Right atrium auricular region (tissue), 2 donors: ENCODE measurements around the gene OTOG. TPM values are rescaled to one million over a fixed set of nuclear protein-coding genes. Genes with fewer than 3 reads are reported as not detected.

Source experiments
- DNase-seq: peaks from one replicate; pipeline ENCODE4 v3.0.0-alpha.2; 2019; ENCODE audit warnings: low spot score
- H3K27ac ChIP-seq, 2 donors: fragments of 200-600 bp; sonication (generic); 1 replicate in 1 of 2; 2 replicates in 1 of 2; pipeline ENCODE4 v1.5.1; 2016 to 2019
- H3K27me3 ChIP-seq, 2 donors: fragments of 200-600 bp; sonication (generic); one replicate each; pipeline versions ENCODE4 v1.5.1 to v1.6.0; 2017 to 2019
- H3K36me3 ChIP-seq: fragments of 200-600 bp; sonication (generic); one replicate; pipeline ENCODE4 v1.5.1; 2016
- H3K4me1 ChIP-seq, 2 donors: fragments of 200-600 bp; sonication (generic); one replicate each; pipeline versions ENCODE4 v1.5.1 to v1.6.0; 2017 to 2019
- H3K4me3 ChIP-seq, 2 donors: fragments of 200-600 bp; sonication (generic); 1 replicate in 1 of 2; 2 replicates in 1 of 2; pipeline ENCODE4 v1.5.1; 2017 to 2019; ENCODE audit warnings: mild to moderate bottlenecking in 1 of 2, moderate library complexity in 1 of 2
- H3K9me3 ChIP-seq, 2 donors: fragments of 200-600 bp; sonication (generic); one replicate each; pipeline ENCODE4 v1.5.1; 2019
- total RNA-seq, 2 donors: library from RNA; depleted of rRNA; stranded (reverse); fragments of >200 nt; gene quantifications; one replicate each; pipeline ENCODE4 v1.1.0, GENCODE V29; 2016
- TF ChIP-seq, protein P1 (sequence below), 2 donors: fragments of 200-600 bp; sonication (generic); IDR thresholded peaks; one replicate each; pipeline ENCODE4 v1.5.1; 2019; ENCODE audit warnings: antibody characterized with exemption in 2 of 2

Gene OTOG
- total RNA-seq, 2 donors from 2014 or later: not detected

DNA sequence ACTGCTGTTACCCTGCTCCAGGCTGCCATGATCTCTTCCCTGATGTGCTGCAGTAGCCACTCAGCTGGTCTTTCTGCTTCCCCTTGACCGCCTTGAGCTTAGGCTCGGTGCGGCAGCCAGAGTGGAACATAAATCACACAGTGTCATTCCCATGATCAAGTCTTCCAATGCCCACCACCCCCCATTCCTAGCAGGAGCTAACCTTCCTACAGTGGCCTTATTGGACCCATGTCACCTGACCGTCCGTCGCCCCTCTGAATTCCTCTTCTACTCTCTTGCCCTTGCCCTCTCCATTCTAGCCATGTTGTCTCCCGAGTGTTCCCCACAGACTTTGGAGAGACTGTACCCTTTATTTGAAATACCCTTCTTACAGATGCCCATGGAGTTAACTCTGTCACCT, 43.4 kb downstream of the OTOG start:
- DNase-seq: no peak
- no peak overlapping the region for H3K4me3 ChIP-seq

DNA sequence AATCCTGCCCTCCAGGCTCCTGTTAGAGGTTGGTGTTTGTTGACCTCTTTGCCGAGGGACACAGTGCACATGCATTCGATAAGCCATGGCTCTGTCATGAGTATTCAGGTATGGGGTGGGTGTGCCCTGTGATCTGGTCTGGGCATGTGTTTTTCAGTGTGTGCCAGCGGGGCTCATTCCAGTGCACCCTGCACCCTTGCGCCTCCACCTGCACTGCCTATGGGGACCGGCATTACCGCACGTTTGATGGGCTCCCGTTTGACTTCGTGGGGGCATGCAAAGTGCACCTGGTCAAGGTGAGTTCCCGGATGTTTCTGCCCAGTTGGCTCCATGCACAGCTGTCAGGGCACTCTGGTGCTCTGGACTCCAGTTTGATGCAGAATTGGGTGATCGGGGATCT, 44.2 kb downstream of the OTOG start:
- no peak for DNase-seq
- no peaks in the 10 kb centered on the region for H3K4me1 ChIP-seq
- TF ChIP-seq, protein P1, sequence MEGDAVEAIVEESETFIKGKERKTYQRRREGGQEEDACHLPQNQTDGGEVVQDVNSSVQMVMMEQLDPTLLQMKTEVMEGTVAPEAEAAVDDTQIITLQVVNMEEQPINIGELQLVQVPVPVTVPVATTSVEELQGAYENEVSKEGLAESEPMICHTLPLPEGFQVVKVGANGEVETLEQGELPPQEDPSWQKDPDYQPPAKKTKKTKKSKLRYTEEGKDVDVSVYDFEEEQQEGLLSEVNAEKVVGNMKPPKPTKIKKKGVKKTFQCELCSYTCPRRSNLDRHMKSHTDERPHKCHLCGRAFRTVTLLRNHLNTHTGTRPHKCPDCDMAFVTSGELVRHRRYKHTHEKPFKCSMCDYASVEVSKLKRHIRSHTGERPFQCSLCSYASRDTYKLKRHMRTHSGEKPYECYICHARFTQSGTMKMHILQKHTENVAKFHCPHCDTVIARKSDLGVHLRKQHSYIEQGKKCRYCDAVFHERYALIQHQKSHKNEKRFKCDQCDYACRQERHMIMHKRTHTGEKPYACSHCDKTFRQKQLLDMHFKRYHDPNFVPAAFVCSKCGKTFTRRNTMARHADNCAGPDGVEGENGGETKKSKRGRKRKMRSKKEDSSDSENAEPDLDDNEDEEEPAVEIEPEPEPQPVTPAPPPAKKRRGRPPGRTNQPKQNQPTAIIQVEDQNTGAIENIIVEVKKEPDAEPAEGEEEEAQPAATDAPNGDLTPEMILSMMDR (IDR thresholded peaks at IDR 0.05): no peak

More for the DNA sequence above, 43.4 kb downstream of the OTOG start:
- TF ChIP-seq, protein P1 (IDR thresholded peaks at IDR 0.05): no peak
- Histone ChIP-seq H3K27me3 (no peaks in the 10 kb centered on the region), H3K9me3 (no peaks in the 10 kb centered on the region), H3K4me1 (no peaks in the 10 kb centered on the region), H3K27ac (no peak overlapping the region), H3K36me3 (no peaks in the 10 kb centered on the region)

DNA sequence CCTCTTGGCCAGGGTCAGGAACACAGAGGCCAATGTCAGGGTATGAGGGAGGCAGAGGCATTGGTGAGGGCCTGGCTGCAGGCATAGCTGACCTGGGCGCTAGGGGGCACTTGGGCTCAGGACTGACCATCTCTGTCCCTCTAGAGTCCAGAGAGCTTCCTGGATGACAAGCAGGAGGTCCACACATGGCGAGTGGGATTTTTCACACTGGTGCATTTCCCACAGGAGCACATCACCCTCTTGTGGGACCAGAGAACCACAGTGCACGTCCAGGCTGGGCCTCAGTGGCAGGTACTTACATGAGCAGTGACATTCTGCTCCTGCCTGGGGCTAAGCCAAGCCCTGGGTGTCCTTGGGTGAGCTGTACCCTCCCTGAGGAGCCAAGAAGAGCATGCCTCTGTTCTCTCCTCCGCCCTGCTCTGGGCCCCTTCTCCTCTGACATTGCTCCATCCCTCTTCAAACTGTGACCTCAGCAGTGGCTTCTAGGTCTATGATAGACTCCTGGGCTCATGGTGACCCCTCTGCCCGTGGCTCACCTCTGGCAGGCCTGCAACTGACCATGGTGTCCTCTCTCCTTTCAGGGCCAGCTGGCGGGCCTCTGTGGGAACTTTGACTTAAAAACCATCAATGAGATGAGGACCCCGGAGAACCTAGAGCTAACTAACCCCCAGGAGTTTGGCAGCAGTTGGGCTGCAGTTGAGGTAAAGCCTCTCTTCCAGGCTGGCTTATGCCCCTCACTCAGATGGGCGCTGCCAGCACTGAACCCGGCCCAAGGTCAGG, 46.6 kb downstream of the OTOG start:
- no peaks in the 10 kb centered on the region for H3K36me3 ChIP-seq
- H3K4me1 ChIP-seq: no peaks in the 10 kb centered on the region
- no peaks in the 10 kb centered on the region for H3K9me3 ChIP-seq
- TF ChIP-seq, protein P1 (IDR thresholded peaks at IDR 0.05): no peak
- no peak overlapping the region for H3K4me3 ChIP-seq
- H3K27me3 ChIP-seq: no peaks in the 10 kb centered on the region
- no peak overlapping the region for H3K27ac ChIP-seq
- DNase-seq: no peak

More for the DNA sequence above, 44.2 kb downstream of the OTOG start:
- H3K36me3 ChIP-seq: no peaks in the 10 kb centered on the region
- H3K4me3 ChIP-seq: no peak overlapping the region
- no peak overlapping the region for H3K27ac ChIP-seq
- H3K9me3 ChIP-seq: no peaks in the 10 kb centered on the region
- H3K27me3 ChIP-seq: no peaks in the 10 kb centered on the region

DNA sequence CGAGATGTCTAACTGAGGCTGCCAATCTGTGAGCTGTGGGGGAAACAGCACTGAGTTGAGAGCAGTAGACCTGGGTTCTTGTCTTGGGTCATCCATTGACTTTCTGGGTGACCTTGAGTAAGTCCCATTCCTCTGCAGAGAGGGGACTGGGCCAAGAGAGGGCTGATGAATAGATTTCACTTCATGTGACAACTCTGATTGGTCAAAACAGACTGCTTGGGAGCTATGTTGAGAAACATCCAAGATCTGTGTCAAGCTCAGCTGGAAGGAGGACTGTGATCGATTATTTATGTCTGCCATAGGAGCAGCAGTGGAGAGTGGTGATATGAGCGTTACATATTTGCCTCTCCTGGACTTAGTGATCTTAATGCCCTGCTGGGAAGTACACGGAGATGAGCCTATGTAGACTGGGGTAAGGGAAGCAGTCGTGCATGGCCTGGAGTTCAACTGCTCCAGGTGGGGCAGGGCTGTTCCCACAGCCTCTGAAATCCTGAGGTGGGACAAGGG, 47.7 kb downstream of the OTOG start:
- TF ChIP-seq, protein P1 (IDR thresholded peaks at IDR 0.05): no peak
- no peaks in the 10 kb centered on the region for H3K36me3 ChIP-seq
- no peak for DNase-seq

DNA sequence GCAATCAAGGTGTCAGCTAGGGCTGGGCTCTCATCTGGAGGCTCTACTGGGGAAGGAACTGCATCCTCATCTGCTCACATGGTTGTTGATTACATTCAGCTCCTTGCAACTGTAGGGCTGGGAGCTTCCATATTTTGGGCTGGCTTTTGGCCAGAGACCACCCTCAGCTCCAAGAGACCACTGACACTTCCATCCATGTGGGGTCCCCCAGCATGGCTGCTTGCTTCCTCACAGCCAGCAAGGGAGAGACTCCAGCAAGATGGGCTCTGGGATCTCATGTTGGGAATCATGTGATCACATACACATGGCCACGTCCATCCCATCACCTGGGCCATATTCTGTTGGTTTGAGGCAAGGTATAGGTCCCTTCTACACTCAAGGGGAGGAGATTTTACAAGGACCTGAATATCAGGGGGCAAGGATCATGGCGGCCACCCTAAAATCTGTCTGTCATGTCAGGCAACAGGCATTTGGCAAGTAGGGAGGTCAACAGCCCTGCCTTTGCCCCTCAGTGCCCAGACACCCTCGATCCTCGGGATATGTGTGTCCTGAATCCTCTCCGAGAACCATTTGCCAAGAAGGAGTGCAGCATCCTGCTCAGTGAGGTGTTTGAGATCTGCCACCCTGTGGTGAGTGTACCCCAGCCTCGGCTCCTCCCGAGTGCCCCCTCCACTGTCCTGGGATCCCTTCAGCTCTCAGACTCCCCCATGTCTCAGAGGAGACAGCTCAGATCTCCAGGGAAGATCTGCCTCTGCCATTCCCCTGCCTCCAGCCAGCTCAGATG, 48.7 kb downstream of the OTOG start:
- Histone ChIP-seq H3K36me3 (no peaks in the 10 kb centered on the region), H3K4me3 (no peak overlapping the region), H3K4me1 (no peaks in the 10 kb centered on the region), H3K27ac (no peak overlapping the region), H3K9me3 (no peaks in the 10 kb centered on the region), H3K27me3 (no peaks in the 10 kb centered on the region)
- no peak for DNase-seq
- TF ChIP-seq, protein P1 (IDR thresholded peaks at IDR 0.05): no peak

More for the DNA sequence above, 47.7 kb downstream of the OTOG start:
- Histone ChIP-seq H3K9me3 (no peaks in the 10 kb centered on the region), H3K27ac (no peak overlapping the region), H3K27me3 (no peaks in the 10 kb centered on the region), H3K4me1 (no peaks in the 10 kb centered on the region), H3K4me3 (no peak overlapping the region)
